SK-N-SH (cell line): ENCODE results near the gene TFG. TPM values are rescaled to one million over a fixed set of nuclear protein-coding genes. Genes with fewer than 3 reads are reported as not detected.

Experiments used
- CTCF ChIA-PET: fragments of 300-600, 350-600 bp; formaldehyde crosslinking; extraction: SDS; loops from one replicate; lab custom pipeline; 2021; lab: Yijun Ruan, JAX
- POLR2A ChIA-PET: fragments of 350-600 bp; sonication (Branson Sonifier 250); formaldehyde crosslinking; extraction: SDS; loops from one replicate; lab custom pipeline; 2020; ENCODE audit warnings: antibody characterized with exemption, inconsistent platforms; lab: Yijun Ruan, JAX
- DNase-seq: peaks from one replicate; pipeline ENCODE4 v3.0.0; 2012
- H2AFZ ChIP-seq: fragments of 200-600 bp; sonication (generic); 2 replicates; pipeline ENCODE4 v1.8.1; 2016; ENCODE audit warnings: antibody characterized with exemption, mild to moderate bottlenecking, low read depth
- H3F3A ChIP-seq: fragments of 200-600 bp; sonication (generic); replicated peaks from 2 replicates; pipeline ENCODE3; 2016; ENCODE audit warnings: antibody characterized with exemption, mild to moderate bottlenecking; ENCODE audit not compliant: insufficient read depth
- H3K27ac ChIP-seq, 2 experiments: fragments of 200-500 bp in 1 of 2; fragments of 200-600 bp in 1 of 2; sonication (Bioruptor generic) in 1 of 2; sonication (generic), shearing (Covaris generic) in 1 of 2; 2 replicates each; pipeline versions ENCODE4 v1.5.1 to v1.6.1; 2014 to 2016; ENCODE audit warnings: low read depth in 2 of 2, inconsistent platforms in 1 of 2, low read length in 1 of 2, mild to moderate bottlenecking in 1 of 2, mixed read lengths in 1 of 2
- H3K27me3 ChIP-seq: fragments of 200-600 bp; sonication (generic), shearing (Covaris generic); 2 replicates; pipeline ENCODE4 v1.6.1; 2016; ENCODE audit warnings: mixed run types; ENCODE audit not compliant: insufficient read depth
- H3K36me3 ChIP-seq, 2 experiments: fragments of 200-500 bp in 1 of 2; fragments of 200-600 bp in 1 of 2; sonication (Bioruptor generic) in 1 of 2; sonication (generic) in 1 of 2; replicated peaks in 1 of 2; 2 replicates each; pipeline versions ENCODE3 to v1.5.1; 2014 to 2016; ENCODE audit warnings: low read length in 1 of 2, mild to moderate bottlenecking in 1 of 2; ENCODE audit not compliant: insufficient read depth in 2 of 2, control insufficient read depth in 1 of 2
- H3K4me1 ChIP-seq, 2 experiments: fragments of 200-500 bp in 1 of 2; fragments of 200-600 bp in 1 of 2; sonication (Bioruptor generic) in 1 of 2; sonication (generic), shearing (Covaris generic) in 1 of 2; 2 replicates each; pipeline versions ENCODE4 v1.5.1 to v1.6.1; 2014 to 2016; ENCODE audit warnings: low read depth in 1 of 2, low read length in 1 of 2, mixed run types in 1 of 2; ENCODE audit not compliant: insufficient read depth in 2 of 2, control insufficient read depth in 1 of 2
- H3K4me2 ChIP-seq: fragments of 200-600 bp; sonication (generic), shearing (Covaris generic); 2 replicates; pipeline ENCODE4 v1.6.1; 2017; ENCODE audit warnings: mixed run types
- H3K4me3 ChIP-seq, 2 experiments: fragments of 200-500 bp in 1 of 2; fragments of 200-600 bp in 1 of 2; sonication (Bioruptor generic) in 1 of 2; sonication (generic), shearing (Covaris generic) in 1 of 2; 2 replicates each; pipeline versions ENCODE4 v1.5.1 to v1.8.1; 2014 to 2016; ENCODE audit warnings: low read depth in 2 of 2, inconsistent platforms in 1 of 2, low read length in 1 of 2, mild to moderate bottlenecking in 1 of 2, mixed read lengths in 1 of 2, moderate library complexity in 1 of 2
- H3K79me2 ChIP-seq: fragments of 200-600 bp; sonication (generic); 2 replicates; pipeline ENCODE4 v1.8.1; 2017; ENCODE audit warnings: mild to moderate bottlenecking; ENCODE audit not compliant: insufficient read depth
- H3K9ac ChIP-seq: fragments of 200-600 bp; sonication (generic); 2 replicates; pipeline ENCODE4 v1.6.1; 2017; ENCODE audit warnings: mixed run types
- H3K9me2 ChIP-seq: fragments of 200-600 bp; sonication (generic); 2 replicates; pipeline ENCODE4 v1.6.1; 2017; ENCODE audit warnings: mixed run types
- H3K9me3 ChIP-seq: fragments of 200-600 bp; sonication (generic); 2 replicates; pipeline ENCODE4 v1.6.1; 2017; ENCODE audit warnings: mixed run types, mild to moderate bottlenecking, moderate library complexity
- H4K20me1 ChIP-seq: fragments of 200-600 bp; sonication (generic); 2 replicates; pipeline ENCODE4 v1.6.1; 2017; ENCODE audit warnings: mild to moderate bottlenecking, mixed run types; ENCODE audit not compliant: insufficient read depth
- CHD2 ChIP-seq: fragments of 150-350 bp; IDR thresholded peaks from 2 replicates; pipeline ENCODE4 v1.6.1; 2018; ENCODE audit warnings: low read length; ENCODE audit not compliant: partially characterized antibody
- ELF1 ChIP-seq: IDR thresholded peaks from 2 replicates; pipeline ENCODE4 v1.4.0; 2012
- EZH2phosphoT487 ChIP-seq: fragments of 200-600 bp; sonication (generic); IDR thresholded peaks from 2 replicates; pipeline ENCODE4 v1.6.1; 2017; ENCODE audit warnings: low read depth, mixed run types, mild to moderate bottlenecking, antibody characterized with exemption, moderate library complexity, borderline replicate concordance
- FOSL2 ChIP-seq: IDR thresholded peaks from 2 replicates; pipeline ENCODE4 v1.4.0; 2012; ENCODE audit warnings: low read depth, mild to moderate bottlenecking, moderate library complexity, borderline replicate concordance
- FOXJ3 ChIP-seq: sonication (generic); formaldehyde crosslinking; IDR thresholded peaks from 2 replicates; pipeline ENCODE4 v1.5.1; 2020; ENCODE audit warnings: mild to moderate bottlenecking, missing genetic modification reagents
- NFIC ChIP-seq: IDR thresholded peaks from 2 replicates; pipeline ENCODE4 v1.4.0; 2012; ENCODE audit warnings: borderline replicate concordance
- NRF1 ChIP-seq: IDR thresholded peaks from 2 replicates; pipeline ENCODE4 v1.6.1; 2012; ENCODE audit warnings: low read depth, mild to moderate bottlenecking, low read length
- RAD21 ChIP-seq: IDR thresholded peaks from 2 replicates; pipeline ENCODE4 v1.6.1; 2012; ENCODE audit warnings: mild to moderate bottlenecking, low read length
- RFX5 ChIP-seq: IDR thresholded peaks from 2 replicates; pipeline ENCODE4 v1.6.1; 2012; ENCODE audit warnings: mild to moderate bottlenecking, improper control_type of control experiment, low read length
- RXRA ChIP-seq: IDR thresholded peaks from 2 replicates; pipeline ENCODE4 v1.4.0; 2012; ENCODE audit warnings: low read depth, mild to moderate bottlenecking, borderline replicate concordance
- SMC3 ChIP-seq: IDR thresholded peaks from 2 replicates; pipeline ENCODE4 v1.6.1; 2012; ENCODE audit warnings: low read depth, low read length, improper control_type of control experiment
- USF2 ChIP-seq: fragments of 150-350 bp; IDR thresholded peaks from 2 replicates; pipeline ENCODE4 v1.6.1; 2017; ENCODE audit warnings: antibody characterized with exemption, low read length, low read depth, borderline replicate concordance
- YY1 ChIP-seq: IDR thresholded peaks from 2 replicates; pipeline ENCODE4 v1.4.0; 2012; ENCODE audit warnings: low read depth, mild to moderate bottlenecking
- WGBS: methylation state at CpG from one replicate; pipeline ENCODE4 v1.1.6; 2017; ENCODE audit warnings: low lambda C conversion rate; 5-methylcytosine and 5-hydroxymethylcytosine counted together
- polyA plus RNA-seq, 3 experiments: library from polyadenylated mRNA; depleted of rRNA; stranded (reverse); fragments of >200 nt; gene quantifications; 2 replicates each; pipeline ENCODE4 v1.2.3, GENCODE V29; 2012
- TF ChIP-seq, protein P1 (sequence below): IDR thresholded peaks from 2 replicates; pipeline ENCODE4 v1.4.0; 2012; ENCODE audit warnings: low read depth, borderline replicate concordance
- TF ChIP-seq, protein P2 (sequence below): IDR thresholded peaks from 2 replicates; pipeline ENCODE4 v1.6.1; 2012; ENCODE audit warnings: mild to moderate bottlenecking, low read depth, low read length, moderate library complexity
- TF ChIP-seq, protein P3 (sequence below): fragments of 200-600 bp; sonication (generic); IDR thresholded peaks from 2 replicates; pipeline ENCODE4 v1.6.1; 2017; ENCODE audit warnings: antibody characterized with exemption, mild to moderate bottlenecking, moderate library complexity
- TF ChIP-seq, protein P4 (sequence below): fragments of 150-350 bp; IDR thresholded peaks from 2 replicates; pipeline ENCODE4 v1.6.1; 2016; ENCODE audit warnings: mild to moderate bottlenecking, low read depth, low read length

TFG gene
- polyA plus RNA-seq, 1 of the 3 experiments (the other 2 are of a cell fraction): 83.1 TPM

DNA sequence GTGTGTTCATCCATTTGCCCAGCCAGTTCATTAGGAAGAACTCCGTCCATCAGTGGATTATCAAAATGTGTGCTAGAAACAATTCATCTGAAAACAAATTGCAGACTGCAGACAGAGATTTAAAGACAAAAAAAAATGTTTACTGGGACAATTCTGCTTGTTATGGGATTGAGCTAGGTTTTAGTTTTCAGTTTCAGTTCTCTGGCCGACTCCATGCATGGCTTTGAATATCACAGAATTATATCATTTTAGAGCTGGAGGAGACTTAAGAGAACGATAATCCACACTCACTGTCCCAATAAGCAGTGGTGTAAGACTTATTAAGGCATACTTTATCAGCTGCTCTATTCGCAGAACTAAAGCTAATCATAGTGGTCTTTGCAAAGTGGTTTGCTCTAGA is 51.1 kb downstream of the TFG start:
- Histone ChIP-seq H3K27me3 (no peaks in the 10 kb centered on the region), H3K9ac (no peak overlapping the region), H3K27ac (no peak overlapping the region; a peak in 1 of 4 replicates), H3K4me1 (no peaks in the 10 kb centered on the region; a peak in 1 of 4 replicates), H3K9me2 (no peaks in the 10 kb centered on the region), H3K79me2 (no peaks in the 10 kb centered on the region), H2AFZ (no peak overlapping the region), H3K36me3 (peaks cover 4 to 10% of the 10 kb centered on the region in 2 experiments), H3K4me2 (no peak overlapping the region), H3K9me3 (no peaks in the 10 kb centered on the region), H3K4me3 (no peak overlapping the region), H3F3A (peaks cover 13% of the 10 kb centered on the region), H4K20me1 (no peaks in the 10 kb centered on the region)
- 75% methylated on average over 4 of the region's 4 CpGs for WGBS
- POLR2A ChIA-PET: no interaction called here
- TF ChIP-seq, protein P1, sequence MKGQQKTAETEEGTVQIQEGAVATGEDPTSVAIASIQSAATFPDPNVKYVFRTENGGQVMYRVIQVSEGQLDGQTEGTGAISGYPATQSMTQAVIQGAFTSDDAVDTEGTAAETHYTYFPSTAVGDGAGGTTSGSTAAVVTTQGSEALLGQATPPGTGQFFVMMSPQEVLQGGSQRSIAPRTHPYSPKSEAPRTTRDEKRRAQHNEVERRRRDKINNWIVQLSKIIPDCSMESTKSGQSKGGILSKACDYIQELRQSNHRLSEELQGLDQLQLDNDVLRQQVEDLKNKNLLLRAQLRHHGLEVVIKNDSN: no peak
- TF ChIP-seq CHD2: no peak
- TF ChIP-seq, protein P2, sequence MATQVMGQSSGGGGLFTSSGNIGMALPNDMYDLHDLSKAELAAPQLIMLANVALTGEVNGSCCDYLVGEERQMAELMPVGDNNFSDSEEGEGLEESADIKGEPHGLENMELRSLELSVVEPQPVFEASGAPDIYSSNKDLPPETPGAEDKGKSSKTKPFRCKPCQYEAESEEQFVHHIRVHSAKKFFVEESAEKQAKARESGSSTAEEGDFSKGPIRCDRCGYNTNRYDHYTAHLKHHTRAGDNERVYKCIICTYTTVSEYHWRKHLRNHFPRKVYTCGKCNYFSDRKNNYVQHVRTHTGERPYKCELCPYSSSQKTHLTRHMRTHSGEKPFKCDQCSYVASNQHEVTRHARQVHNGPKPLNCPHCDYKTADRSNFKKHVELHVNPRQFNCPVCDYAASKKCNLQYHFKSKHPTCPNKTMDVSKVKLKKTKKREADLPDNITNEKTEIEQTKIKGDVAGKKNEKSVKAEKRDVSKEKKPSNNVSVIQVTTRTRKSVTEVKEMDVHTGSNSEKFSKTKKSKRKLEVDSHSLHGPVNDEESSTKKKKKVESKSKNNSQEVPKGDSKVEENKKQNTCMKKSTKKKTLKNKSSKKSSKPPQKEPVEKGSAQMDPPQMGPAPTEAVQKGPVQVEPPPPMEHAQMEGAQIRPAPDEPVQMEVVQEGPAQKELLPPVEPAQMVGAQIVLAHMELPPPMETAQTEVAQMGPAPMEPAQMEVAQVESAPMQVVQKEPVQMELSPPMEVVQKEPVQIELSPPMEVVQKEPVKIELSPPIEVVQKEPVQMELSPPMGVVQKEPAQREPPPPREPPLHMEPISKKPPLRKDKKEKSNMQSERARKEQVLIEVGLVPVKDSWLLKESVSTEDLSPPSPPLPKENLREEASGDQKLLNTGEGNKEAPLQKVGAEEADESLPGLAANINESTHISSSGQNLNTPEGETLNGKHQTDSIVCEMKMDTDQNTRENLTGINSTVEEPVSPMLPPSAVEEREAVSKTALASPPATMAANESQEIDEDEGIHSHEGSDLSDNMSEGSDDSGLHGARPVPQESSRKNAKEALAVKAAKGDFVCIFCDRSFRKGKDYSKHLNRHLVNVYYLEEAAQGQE: no peak
- TF ChIP-seq USF2: no peak
- TF ChIP-seq FOXJ3 (CRISPR knock-in tag): no peak
- TF ChIP-seq RFX5: no peak
- TF ChIP-seq ELF1: no peak
- TF ChIP-seq SMC3: no peak
- no peak for TF ChIP-seq NFIC
- no peak for TF ChIP-seq YY1
- TF ChIP-seq, protein P3, sequence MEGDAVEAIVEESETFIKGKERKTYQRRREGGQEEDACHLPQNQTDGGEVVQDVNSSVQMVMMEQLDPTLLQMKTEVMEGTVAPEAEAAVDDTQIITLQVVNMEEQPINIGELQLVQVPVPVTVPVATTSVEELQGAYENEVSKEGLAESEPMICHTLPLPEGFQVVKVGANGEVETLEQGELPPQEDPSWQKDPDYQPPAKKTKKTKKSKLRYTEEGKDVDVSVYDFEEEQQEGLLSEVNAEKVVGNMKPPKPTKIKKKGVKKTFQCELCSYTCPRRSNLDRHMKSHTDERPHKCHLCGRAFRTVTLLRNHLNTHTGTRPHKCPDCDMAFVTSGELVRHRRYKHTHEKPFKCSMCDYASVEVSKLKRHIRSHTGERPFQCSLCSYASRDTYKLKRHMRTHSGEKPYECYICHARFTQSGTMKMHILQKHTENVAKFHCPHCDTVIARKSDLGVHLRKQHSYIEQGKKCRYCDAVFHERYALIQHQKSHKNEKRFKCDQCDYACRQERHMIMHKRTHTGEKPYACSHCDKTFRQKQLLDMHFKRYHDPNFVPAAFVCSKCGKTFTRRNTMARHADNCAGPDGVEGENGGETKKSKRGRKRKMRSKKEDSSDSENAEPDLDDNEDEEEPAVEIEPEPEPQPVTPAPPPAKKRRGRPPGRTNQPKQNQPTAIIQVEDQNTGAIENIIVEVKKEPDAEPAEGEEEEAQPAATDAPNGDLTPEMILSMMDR: no peak
- no peak for TF ChIP-seq NRF1
- no peak for TF ChIP-seq EZH2phosphoT487
- TF ChIP-seq, protein P4, sequence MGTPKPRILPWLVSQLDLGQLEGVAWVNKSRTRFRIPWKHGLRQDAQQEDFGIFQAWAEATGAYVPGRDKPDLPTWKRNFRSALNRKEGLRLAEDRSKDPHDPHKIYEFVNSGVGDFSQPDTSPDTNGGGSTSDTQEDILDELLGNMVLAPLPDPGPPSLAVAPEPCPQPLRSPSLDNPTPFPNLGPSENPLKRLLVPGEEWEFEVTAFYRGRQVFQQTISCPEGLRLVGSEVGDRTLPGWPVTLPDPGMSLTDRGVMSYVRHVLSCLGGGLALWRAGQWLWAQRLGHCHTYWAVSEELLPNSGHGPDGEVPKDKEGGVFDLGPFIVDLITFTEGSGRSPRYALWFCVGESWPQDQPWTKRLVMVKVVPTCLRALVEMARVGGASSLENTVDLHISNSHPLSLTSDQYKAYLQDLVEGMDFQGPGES: no peak
- TF ChIP-seq FOSL2: no peak
- no peak for TF ChIP-seq RXRA
- no peak for TF ChIP-seq RAD21
- CTCF ChIA-PET: interaction anchor here (3.3 kb wide), 1 partner anchor 436 kb away, joined by 13 read pairs; no protein-coding TSS in a partner anchor
- no peak for DNase-seq
